H1 (cell line): ENCODE measurements around the gene BHLHE23. TPM values are rescaled to one million over a fixed set of nuclear protein-coding genes. Genes with fewer than 3 reads are reported as not detected.

Experiments used
- BACH1 ChIP-seq: IDR thresholded peaks from 2 replicates; pipeline ENCODE4 v1.6.1; 2012; ENCODE audit warnings: low read length, improper control_type of control experiment
- polyA plus RNA-seq, 7 experiments: library from polyadenylated mRNA; depleted of rRNA in 3 of 7; stranded (reverse) in 5 of 7; unstranded in 2 of 7; fragments of >200 nt in 5 of 7; fragments of 200-250 nt in 2 of 7; gene quantifications; 1 replicate in 5 of 7; 2 replicates in 1 of 7; 4 replicates in 1 of 7; pipeline versions ENCODE4 v1.2.1 to v1.2.3, GENCODE V29; 2011 to 2013; ENCODE audit warnings: missing spikeins in 2 of 7, mixed read lengths in 2 of 7
- total RNA-seq: library from RNA; stranded (reverse); fragmentation: NEBNext Ultra II Directional; extraction: Animal tissue kit (Norgen Biotek cat#: 25700); gene quantifications from 2 replicates; pipeline ENCODE4 v1.2.1, GENCODE V29; 2021

BHLHE23 gene
- total and polyA plus RNA-seq, 2 of the 8 experiments (the other 6 are each of a cell fraction or from before 2014, with no cell fraction given): 0.47 TPM; not detected in 1

GRCh38 chr20:63004607-63005364 lies 2.0 kb downstream of the BHLHE23 start (continued):
- no peak for TF ChIP-seq BACH1
